HG02852 (cell line): ENCODE measurements around the gene SEPTIN8.

Experiments used
- ATAC-seq: cut with Tn5 transposase; IDR thresholded peaks from one replicate; pipeline ENCODE4 v1.9.1; 2021; ENCODE audit warnings: mild to moderate bottlenecking, moderate library complexity; ENCODE audit not compliant: unreplicated experiment

Gene SEPTIN8

DNA sequence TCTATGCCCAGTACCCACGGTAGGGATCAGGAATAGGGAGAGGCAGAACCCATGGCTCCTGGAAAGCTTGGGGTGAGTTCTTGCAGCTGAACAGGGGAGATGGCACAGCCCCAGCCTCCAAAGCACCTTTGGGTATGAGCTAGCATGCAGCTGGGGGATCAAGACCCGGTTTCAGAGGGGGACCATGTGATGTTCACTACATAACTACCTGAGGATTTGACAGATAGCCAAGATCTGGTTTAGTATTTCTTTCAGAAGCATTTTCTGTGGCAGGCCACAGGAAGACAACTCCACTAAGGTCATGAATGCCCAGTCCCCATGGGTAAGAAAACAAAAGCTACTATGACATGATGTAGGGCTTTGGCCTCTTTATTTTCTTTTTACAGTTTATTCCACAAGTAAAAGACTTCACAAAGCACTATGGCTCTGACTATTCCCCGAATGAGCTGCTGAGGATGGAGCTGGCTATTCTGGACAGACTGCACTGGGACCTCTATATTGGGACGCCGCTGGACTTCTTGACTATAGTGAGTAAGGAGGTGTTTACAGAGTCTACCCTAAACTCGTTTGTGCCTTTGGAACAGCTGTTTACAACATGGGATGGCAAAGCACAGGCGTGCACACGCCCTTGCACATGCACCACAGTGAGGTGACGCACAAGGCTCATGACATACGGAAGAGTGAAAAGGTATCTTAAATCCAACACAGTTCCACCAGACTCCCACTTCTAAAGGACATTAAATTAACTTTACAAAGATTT, 26.4 kb downstream of the SEPTIN8 start:
- ATAC-seq: no peak

DNA sequence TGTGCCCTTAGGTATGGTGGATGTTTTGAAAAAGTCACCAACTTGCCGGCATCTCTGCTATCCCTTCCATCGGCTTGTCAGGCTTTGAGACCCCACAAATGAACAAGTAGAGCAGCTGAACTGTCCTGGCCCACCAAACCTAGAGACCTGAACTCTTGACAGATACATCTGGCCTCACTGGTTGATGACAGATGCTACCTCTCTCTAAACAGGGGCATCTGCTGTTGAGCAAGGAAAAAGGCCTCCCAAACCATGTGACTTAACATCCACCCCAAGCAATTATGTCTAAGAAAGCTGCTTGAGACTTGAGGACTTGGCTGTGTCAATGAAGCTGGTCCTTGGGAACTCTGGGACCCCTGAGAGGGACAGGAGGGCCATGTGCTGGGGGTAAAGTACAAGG, 27.5 kb downstream of the SEPTIN8 start:
- ATAC-seq: no peak

DNA sequence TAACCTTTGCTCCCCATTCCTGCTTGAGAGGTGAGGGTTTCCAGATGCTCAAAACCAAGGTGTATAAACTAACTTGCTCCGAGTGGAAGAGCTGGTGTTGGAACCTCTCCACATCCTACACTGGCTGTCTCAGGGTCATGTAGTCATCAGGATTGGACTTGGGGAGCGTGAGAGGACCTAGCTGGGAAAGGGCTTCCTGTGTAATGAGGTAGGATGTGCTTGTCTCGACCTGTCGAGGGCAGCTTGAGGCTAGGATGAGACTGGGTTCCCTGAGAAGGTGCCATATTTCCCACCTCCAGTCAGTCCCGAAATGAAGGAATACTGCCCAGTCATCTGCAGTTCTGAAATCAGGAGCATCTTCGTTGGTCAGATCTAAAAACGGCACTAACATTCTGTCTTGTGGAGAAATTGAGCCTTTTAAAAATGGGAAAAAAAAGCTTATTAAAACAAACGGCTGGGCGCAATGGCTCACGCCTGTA, 28.5 kb downstream of the SEPTIN8 start:
- ATAC-seq: no peak

DNA sequence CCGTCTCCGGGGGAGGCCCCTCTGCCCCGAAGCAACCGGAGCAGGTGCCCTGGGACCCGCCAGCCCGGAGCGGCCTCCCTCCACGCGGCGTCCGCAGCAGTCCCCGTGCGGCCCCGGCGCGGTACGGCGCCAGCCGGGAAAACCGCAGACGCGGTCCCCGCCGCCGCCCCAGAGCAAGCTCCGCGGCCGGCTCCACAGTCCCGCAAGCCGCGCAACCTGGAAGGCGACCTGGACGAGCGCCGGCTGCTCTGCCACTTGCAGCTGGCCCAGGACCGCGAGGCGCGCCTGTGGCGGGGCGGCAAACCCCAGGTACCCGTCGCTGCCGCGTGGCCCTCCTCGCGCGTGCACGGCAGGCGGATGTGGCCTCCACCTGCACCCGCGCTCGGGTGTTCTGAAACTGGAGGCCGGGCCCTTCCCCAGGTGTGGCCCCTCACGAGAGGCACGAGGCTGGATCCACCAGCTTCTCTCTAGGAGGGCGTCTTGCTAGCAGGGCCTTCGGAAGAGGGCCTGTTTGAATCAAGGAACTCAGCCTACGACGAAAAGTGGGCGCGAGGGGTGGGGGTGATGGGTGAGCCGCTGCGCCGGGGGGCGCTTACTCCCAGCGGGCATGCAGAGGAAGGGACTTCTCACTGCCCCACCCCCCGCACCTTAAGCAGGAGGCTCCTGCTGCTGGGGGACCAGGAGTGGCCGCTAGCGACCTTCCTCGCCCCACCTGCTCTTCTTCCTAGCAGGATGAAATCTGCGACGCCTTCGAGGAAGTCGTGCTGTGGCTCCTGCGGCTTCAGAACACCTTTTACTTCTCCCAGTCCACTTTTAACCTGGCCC, 29.2 kb downstream of the SEPTIN8 start:
- ATAC-seq: no peak

DNA sequence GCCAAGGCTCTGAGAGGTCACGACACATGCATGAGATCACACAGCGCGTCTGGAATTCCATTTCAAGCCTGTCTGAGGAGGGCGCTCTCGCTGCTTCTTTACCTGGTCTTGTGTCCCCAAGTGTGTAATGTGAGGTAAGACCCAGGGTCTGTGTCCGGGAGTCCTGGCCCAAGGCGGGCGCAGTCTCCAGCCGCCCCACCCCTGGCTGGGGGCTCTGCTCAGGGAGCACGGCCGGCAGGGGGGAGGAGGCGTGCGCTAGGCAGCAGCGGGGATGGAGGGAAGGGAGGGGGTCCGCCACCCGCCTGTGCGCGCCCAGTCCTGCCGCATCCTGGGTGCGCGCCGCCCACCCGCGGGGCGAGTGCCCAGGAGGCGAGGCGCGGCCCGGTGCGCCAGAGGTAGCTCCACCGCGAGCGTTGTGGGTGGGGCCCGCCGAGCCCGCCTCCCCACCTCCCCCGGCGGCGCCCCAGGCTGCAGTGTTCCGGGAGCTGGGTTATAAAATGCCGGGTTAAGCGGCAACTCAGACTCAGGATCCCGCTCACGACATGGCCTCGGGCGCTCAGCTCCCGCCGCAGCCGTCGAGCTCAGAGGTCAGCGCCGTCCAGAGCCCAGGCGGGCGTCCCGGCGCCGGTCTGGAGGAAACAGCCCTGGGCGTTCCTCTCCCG, 30.0 kb downstream of the SEPTIN8 start, which contains the start of gene CCNI2:
CCNI2 (plus strand) TSS at position 473 of the 662 bp plus-strand sequence; CDS start at position 543, 70 bp downstream.
- peak; percentile 53 for ATAC-seq

DNA sequence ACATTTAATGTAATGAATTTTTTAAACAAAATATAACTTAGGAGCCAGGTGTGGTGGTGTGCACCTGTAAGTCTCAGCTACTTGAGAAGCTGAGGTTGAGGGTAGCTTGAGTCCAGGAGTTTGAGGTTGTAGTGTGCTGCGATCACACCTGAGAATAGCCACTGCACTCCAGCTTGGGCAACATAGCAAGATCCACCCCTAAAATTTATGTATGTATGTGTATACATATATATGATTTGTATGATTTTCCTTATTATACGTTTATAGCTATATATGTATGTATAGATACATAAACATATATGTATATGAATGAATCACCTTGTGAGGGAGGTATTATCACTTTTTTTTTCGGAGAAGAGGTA, 30.5 kb downstream of the SEPTIN8 start:
- no peak for ATAC-seq

DNA sequence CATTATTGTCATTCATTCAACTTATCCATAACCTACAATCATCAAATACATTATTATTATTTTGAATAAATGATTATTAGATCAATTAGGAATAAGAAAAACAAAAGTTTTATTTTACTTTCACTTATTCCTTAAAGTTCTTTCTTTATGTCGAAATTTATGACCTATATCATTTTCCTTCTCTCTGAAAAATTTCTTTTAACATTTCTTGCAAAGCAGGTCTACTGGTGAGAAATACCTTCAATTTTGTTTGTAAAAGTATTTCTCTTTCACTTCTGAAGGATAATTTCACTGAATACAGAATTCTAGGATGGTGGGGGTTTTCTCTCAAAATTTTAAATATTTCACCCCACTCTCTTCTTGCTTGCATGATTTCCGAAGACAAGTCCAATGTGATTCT, 32.4 kb downstream of the SEPTIN8 start:
- ATAC-seq: no peak

DNA sequence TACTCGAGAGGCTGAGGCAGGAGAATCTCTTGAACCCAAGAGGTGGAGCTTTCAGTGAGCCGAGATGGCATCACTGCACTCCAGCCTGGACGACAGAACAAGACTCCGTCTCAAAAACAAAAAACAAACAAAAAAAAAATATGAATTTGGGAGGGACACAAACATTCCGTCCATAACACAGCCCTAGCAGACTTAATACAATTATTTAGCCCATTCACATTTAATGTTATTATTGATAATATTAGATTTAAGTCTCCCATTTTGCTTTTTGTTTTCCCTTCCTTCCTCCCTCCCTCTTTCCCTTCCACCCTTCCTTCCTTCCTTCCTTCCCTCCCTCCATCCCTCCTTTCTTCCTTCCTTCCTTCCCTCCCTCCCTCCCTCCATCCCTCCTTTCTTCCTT, 34.4 kb downstream of the SEPTIN8 start:
- no peak for ATAC-seq

DNA sequence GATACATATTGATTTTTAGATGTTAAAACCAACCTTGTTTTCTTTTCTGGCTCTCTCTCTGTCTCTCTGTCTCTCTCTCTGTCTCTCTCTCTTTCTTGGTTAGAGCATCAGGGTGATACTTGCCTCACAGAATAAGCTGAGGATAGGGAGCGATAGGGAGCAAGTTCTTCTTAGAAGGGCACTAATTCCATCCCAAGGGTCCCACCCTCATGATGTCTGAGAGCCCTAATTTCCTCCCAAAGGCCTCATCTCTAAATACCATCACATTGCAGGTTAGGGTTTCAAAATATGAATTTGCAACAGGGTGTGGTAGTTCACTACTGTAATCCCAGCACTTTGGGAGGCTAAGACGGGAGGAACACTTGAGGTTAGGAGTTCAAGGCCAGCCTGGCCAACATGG, 34.9 kb downstream of the SEPTIN8 start:
- ATAC-seq: no peak

DNA sequence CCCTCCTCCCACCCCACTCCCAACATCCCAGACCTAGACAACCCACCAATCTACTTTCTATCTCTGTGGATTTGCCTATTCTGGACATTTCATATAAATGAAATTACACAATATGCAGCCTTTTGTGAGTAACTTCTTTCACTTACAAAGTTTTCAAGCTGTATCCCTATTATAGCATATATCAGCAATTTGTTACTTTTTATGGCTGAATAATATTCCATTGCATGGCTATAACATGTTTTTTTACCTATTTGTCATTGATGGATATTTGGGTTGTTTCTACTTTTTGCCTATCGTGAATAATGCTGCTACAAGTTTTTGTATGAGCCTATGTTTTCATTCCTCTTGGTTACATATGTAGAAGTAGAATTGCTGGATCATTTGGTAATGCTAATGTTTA, 37.8 kb downstream of the SEPTIN8 start:
- no peak for ATAC-seq

DNA sequence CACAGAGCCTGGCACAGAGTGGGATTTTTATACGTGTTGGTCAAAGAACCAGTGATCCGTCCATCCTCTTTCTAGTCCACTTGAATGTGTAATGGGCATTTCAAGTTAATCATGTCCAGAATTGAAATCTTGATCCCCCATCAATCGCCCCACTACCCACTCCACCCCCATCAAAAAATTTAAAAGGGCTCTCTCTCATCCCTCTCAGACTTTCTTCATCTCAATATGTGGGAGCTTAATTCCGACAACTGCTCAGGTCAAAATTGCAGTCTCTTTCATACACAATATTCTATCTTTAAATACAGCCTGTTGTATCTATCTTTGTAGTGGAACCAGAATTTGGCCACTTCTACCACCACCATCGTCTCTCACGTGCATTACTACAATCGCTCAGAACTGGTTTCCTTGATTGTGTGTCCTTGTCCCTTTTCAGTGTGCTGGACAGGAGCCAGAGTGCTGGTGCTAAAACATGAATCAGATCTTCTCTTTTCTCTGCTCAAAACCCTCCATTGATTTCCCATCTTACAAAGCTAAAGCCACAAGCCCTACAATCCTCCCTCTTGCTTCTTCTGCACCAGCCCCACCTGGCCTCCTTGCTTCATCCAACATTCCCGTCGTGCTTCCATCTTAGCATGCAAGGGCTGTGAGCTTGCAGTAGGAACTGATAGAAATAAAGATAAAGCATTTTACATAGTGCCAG, 38.9 kb downstream of the SEPTIN8 start:
- no peak for ATAC-seq

DNA sequence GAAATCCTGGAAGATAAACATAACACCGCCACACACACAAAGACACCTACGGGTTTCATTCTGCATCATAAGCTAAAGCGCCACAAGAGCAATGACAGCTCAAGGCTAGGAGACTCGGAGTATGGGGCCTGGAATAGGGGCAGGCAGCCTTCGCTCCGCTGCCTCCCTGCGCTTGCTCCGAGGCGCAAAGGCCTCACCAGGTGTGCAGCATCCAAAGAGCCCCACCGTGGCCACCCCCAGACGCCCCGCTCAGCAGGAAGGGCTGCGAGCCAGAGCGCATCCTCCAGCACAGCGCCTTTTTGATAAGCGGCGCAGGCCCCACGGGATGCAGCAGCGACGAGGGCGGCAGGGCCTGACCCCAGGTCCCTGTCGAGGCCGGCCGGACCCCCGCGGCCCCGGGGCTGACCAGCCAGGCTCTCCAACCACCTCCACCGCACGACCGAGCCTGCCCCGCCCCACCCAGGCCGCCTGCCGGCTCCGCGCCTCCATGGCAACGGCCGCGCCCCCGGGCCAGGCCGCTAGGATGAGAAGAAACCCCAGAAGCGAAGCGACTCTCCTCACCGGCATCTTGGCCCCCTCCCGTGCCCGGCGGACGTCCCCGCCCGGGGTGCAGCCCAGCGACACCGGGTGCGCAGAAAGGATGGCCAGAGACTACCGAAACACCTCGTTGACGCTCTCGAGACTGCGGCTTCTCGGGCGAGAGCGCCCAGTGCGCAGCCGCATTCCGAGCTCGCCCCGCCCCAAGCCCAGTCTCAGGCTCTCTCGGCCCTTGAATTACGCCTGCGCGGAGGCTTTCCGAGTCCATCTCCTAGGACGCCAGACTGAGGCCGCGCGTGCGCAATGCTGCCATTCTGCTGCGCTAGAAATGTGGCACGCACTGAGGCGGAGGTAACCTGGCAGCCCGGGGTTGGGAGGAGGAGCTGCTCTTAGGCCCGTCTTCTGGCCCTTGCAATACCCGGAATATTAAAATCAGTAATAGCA, 39.9 kb downstream of the SEPTIN8 start, which contains the start of gene KIF3A:
KIF3A (minus strand) TSS at position 694 of the 981 bp plus-strand sequence; CDS start at position 567, 127 bp downstream.
- ATAC-seq: peak; percentile 89

DNA sequence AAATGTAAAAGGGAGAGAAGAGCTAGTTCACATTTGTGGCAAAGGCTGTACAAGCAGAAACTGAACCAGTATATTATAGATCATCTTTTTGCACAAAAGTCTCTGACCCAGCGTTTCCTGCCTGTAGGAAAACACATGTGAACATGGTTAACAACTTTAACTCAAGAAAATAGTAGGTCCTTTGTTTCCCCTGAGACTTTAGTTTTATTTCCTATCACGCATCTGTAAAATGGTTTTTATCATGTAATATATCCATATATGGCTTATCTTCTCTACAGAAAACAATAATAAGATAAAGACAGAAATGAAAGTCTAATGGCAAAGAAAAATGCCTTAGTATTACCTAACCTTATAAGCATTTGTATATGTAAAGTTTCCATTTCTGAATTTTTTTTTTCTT, 42.4 kb downstream of the SEPTIN8 start:
- no peak for ATAC-seq

DNA sequence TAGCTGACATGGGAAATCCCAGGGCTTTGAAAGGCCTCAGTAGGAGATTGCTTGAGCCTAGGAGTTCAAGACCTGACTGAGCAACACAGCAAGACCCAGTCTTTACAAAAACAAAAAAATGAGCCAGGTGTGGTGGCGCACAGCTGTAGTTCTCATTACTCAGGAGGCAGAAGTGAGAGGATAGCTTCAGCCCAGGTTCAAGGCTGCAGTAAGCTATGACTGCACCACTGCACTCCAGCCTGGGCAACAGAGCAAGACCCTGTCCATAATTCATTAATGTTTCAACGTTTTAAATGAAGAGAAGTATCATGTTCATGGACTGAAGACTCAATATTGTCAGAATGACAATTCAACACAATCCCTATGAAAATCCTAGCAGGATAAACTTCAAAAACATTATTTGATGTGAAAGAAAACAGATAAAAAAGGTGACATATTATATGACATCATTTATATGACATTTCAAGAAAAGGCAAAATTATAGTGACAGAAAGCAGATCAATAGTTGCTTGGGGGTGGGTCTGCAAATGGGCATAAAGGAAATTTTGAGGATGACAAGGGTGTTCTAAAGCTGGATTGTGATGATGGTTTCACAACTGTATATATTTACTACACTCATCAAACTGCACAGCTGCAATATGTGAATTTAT, 43.4 kb downstream of the SEPTIN8 start:
- no peak for ATAC-seq

DNA sequence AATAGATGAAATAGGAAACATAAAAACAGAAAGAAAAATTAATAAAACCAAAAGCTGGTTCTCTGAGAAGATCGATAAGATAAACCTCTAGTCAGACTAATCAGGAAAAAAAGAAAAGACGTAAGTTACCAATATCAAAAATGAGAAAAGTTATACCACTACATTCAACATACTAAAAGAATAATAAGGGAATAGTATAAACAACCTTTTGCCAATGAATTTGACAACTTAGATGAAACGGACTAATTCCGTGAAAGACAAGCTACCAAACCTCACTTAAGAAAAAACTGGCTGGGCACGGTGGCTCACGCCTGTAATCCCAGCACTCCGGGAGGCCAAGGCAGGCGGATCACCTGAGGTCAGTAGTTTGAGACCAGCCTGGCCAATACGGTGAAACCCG, 47.1 kb downstream of the SEPTIN8 start:
- ATAC-seq: no peak

DNA sequence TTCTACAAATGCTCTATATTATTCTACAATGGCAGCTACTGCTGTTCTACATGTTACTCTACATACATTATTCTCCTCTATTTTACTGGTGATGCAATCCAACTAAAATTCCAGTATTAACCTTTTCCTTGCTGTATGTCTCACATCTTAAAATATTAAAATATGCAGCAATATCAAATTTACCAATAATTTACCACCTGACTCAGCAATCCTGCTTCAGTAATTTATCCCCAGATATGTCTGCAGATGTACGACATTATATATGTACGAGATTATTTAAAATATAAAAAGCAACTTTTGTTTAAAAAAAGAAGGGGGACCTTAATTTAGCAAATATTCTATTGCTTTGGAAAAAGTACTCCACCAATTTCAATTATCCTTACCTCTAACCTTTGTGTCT, 51.3 kb downstream of the SEPTIN8 start:
- no peak for ATAC-seq

DNA sequence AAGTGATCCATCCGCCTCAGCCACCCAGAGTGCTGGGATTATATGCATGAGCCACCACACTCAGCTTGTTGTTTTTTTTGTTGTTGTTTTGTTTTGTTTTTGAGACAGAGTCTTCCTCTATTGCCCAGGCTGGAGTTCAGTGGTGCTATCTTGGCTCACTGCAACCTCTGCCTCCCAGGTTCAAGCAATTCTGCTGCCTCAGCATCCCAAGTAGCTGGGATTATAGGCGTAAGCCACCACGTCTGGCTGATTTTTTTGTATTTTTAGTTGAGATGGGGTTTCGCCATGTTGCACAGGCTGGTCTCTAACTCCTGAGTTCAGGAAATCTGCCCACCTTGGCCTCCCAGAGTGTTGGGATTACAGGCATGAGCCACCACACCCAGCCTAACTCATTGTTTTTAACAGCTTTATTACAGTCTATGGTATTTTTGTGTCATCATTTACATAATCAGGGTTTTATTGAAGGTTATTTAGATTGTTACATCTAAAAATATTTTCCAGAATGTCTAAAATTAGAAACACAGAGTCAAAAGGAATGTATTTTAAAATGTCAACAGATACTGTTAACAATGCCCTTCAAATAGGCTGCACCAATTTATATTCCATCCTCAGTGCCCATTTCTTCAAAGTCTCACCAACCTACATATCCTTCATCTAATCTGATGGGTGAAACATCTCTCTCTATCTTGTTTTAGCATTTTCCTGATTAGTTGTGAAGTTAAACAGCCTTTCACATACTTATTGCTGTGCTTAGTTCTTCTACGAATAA, 58.3 kb downstream of the SEPTIN8 start:
- no peak for ATAC-seq
